ENCODE results near the gene DLG2.

DLG2 gene

GRCh38 chr11:85167471-85167870 lies 459.7 kb downstream of the DLG2 start:
- H3K27ac ChIP-seq, result no peak overlapping the region
- DNase-seq, result no peak
- H3K9me3 ChIP-seq (ENCODE audit: severe bottlenecking), result no peaks in the 10 kb centered on the region
- no peak overlapping the region for H3K4me3 ChIP-seq (ENCODE audit: low read depth, low read length)
- TF ChIP-seq CTCF (IDR thresholded peaks at IDR 0.05; ENCODE audit: low read depth, low read length), result no peak
- no peaks in the 10 kb centered on the region for H3K36me3 ChIP-seq
- H3K27me3 ChIP-seq (ENCODE audit: insufficient read depth, low read depth, severe bottlenecking), result no peaks in the 10 kb centered on the region

- Histone ChIP-seq H3K4me3 (ENCODE audit: low read depth, low read length) (no peak overlapping the region), H3K27me3 (ENCODE audit: insufficient read depth, low read depth, severe bottlenecking) (no peaks in the 10 kb centered on the region), H3K36me3 (no peaks in the 10 kb centered on the region), H3K27ac (no peak overlapping the region), H3K9me3 (ENCODE audit: severe bottlenecking) (no peaks in the 10 kb centered on the region)
- no peak for DNase-seq
- TF ChIP-seq CTCF (IDR thresholded peaks at IDR 0.05; ENCODE audit: low read depth, low read length), result no peak
These were observed 460.1 kb downstream of the DLG2 start for GRCh38 chr11:85167038-85167437.

- Histone ChIP-seq H3K27ac (no peak overlapping the region), H3K4me3 (ENCODE audit: low read depth, low read length) (no peak overlapping the region), H3K27me3 (ENCODE audit: insufficient read depth, low read depth, severe bottlenecking) (no peaks in the 10 kb centered on the region), H3K36me3 (no peaks in the 10 kb centered on the region), H3K9me3 (ENCODE audit: severe bottlenecking) (no peaks in the 10 kb centered on the region)
- no peak for TF ChIP-seq CTCF (IDR thresholded peaks at IDR 0.05; ENCODE audit: low read depth, low read length)
- no peak for DNase-seq
These were observed 461.3 kb downstream of the DLG2 start for GRCh38 chr11:85165819-85166218.

GRCh38 chr11:85164743-85165142 lies 462.4 kb downstream of the DLG2 start:
- no peaks in the 10 kb centered on the region for H3K36me3 ChIP-seq
- no peak for TF ChIP-seq CTCF (IDR thresholded peaks at IDR 0.05; ENCODE audit: low read depth, low read length)
- no peak overlapping the region for H3K27ac ChIP-seq
- no peak overlapping the region for H3K4me3 ChIP-seq (ENCODE audit: low read depth, low read length)
- H3K9me3 ChIP-seq (ENCODE audit: severe bottlenecking), result no peaks in the 10 kb centered on the region
- DNase-seq, result no peak
- no peaks in the 10 kb centered on the region for H3K27me3 ChIP-seq (ENCODE audit: insufficient read depth, low read depth, severe bottlenecking)

GRCh38 chr11:85154294-85154693 lies 472.9 kb downstream of the DLG2 start:
- no peak for TF ChIP-seq CTCF (IDR thresholded peaks at IDR 0.05; ENCODE audit: low read depth, low read length)
- no peak for DNase-seq
- no peaks in the 10 kb centered on the region for H3K27me3 ChIP-seq (ENCODE audit: insufficient read depth, low read depth, severe bottlenecking)
- H3K4me3 ChIP-seq (ENCODE audit: low read depth, low read length), result no peak overlapping the region
- H3K36me3 ChIP-seq, result no peaks in the 10 kb centered on the region
- no peak overlapping the region for H3K27ac ChIP-seq
- peaks cover 11% of the 10 kb centered on the region for H3K9me3 ChIP-seq (ENCODE audit: severe bottlenecking)

- Histone ChIP-seq H3K4me3 (ENCODE audit: low read depth, low read length) (no peak overlapping the region), H3K27me3 (ENCODE audit: insufficient read depth, low read depth, severe bottlenecking) (no peaks in the 10 kb centered on the region), H3K27ac (no peak overlapping the region), H3K36me3 (no peaks in the 10 kb centered on the region), H3K9me3 (ENCODE audit: severe bottlenecking) (no peaks in the 10 kb centered on the region)
- TF ChIP-seq CTCF (IDR thresholded peaks at IDR 0.05; ENCODE audit: low read depth, low read length), result no peak
- no peak for DNase-seq
These were observed 489.5 kb downstream of the DLG2 start for GRCh38 chr11:85137597-85137996.

Data from WERI-Rb-1 (cell line).